HepG2 (cell line): ENCODE results near the gene STOM. TPM values are rescaled to one million over a fixed set of nuclear protein-coding genes. Genes with fewer than 3 reads are reported as not detected.
A peak's percentile ranks its signal among the peaks of the same experiment; 100 is the strongest.

Experiments used
- ARID3A ChIP-seq: IDR thresholded peaks from 2 replicates; pipeline ENCODE4 v1.6.1; 2012; ENCODE audit warnings: low read depth, low read length, improper control_type of control experiment
- FOXK1 ChIP-seq: sonication (generic); formaldehyde crosslinking; IDR thresholded peaks from 2 replicates; pipeline ENCODE4 v1.4.0; 2020; ENCODE audit warnings: low read depth, missing genetic modification reagents, borderline replicate concordance
- MIER3 ChIP-seq: IDR thresholded peaks from 2 replicates; pipeline ENCODE4 v1.6.1; 2016; ENCODE audit warnings: missing compliant biosample characterization, borderline replicate concordance
- NBN ChIP-seq: fragments of 450-650 bp; conservative IDR thresholded peaks from 2 replicates; pipeline ENCODE4 v1.6.1; 2017
- NONO ChIP-seq, 2 experiments: fragments of 450-650 bp in 1 of 2; sonication (generic) in 1 of 2; formaldehyde crosslinking in 1 of 2; IDR thresholded peaks in 1 of 2; conservative IDR thresholded peaks in 1 of 2; 2 replicates each; pipeline versions ENCODE4 v1.6.1 to v1.8.0; 2017 to 2022; ENCODE audit warnings: mild to moderate bottlenecking in 1 of 2, missing genetic modification reagents in 1 of 2, moderate library complexity in 1 of 2
- PHF20 ChIP-seq: sonication (generic); formaldehyde crosslinking; IDR thresholded peaks from 2 replicates; pipeline ENCODE4 v1.5.0; 2020; ENCODE audit warnings: mild to moderate bottlenecking, missing genetic modification reagents
- POGZ ChIP-seq: sonication (generic); formaldehyde crosslinking; IDR thresholded peaks from 2 replicates; pipeline ENCODE4 v1.4.0; 2020; ENCODE audit warnings: mild to moderate bottlenecking, missing genetic modification reagents
- PRPF4 ChIP-seq: fragments of 200-400 bp; formaldehyde crosslinking; IDR thresholded peaks from 2 replicates; pipeline ENCODE4 v1.6.1; 2016; ENCODE audit warnings: low read length, low read depth; ENCODE audit not compliant: poor library complexity, severe bottlenecking
- SMAD3 ChIP-seq: sonication (generic); formaldehyde crosslinking; IDR thresholded peaks from 2 replicates; pipeline ENCODE4 v1.4.0; 2020; ENCODE audit warnings: missing genetic modification reagents
- THYN1 ChIP-seq: sonication (generic); formaldehyde crosslinking; IDR thresholded peaks from 2 replicates; pipeline ENCODE4 v1.8.1; 2023; ENCODE audit warnings: low read depth, mild to moderate bottlenecking, moderate library complexity, missing genetic modification reagents, borderline replicate concordance
- ZBTB2 ChIP-seq: sonication (generic); formaldehyde crosslinking; IDR thresholded peaks from 2 replicates; pipeline ENCODE4 v1.8.0; 2022; ENCODE audit warnings: low read depth, missing genetic modification reagents
- ZBTB25 ChIP-seq: IDR thresholded peaks from 2 replicates; pipeline ENCODE4 v1.6.1; 2018; ENCODE audit warnings: missing genetic modification reagents
- ZNF430 ChIP-seq: sonication (generic); formaldehyde crosslinking; IDR thresholded peaks from 2 replicates; pipeline ENCODE4 v1.9.0; 2021; ENCODE audit warnings: mild to moderate bottlenecking, missing genetic modification reagents
- ZNF7 ChIP-seq: IDR thresholded peaks from 2 replicates; pipeline ENCODE4 v1.6.1; 2016; ENCODE audit warnings: missing biosample characterization, missing genetic modification reagents
- ZSCAN9 ChIP-seq: IDR thresholded peaks from 2 replicates; pipeline ENCODE4 v1.6.1; 2016; ENCODE audit warnings: borderline replicate concordance
- polyA plus RNA-seq, 8 experiments: library from polyadenylated mRNA; depleted of rRNA in 3 of 8; stranded (reverse) in 7 of 8; unstranded in 1 of 8; fragments of >200 nt; fragmentation: Illumina TruSeq in 4 of 8; extraction: Trizol in 4 of 8; gene quantifications; 2 replicates each; pipeline versions ENCODE4 v1.2.1 to v1.2.3, GENCODE V29; 2011 to 2016; ENCODE audit warnings: low read depth in 4 of 8, missing spikeins in 1 of 8, mixed read lengths in 1 of 8; ENCODE audit not compliant: insufficient read depth in 1 of 8
- total RNA-seq, 5 experiments: library from RNA; depleted of rRNA; stranded (reverse); fragments of >200 nt; fragmentation: Illumina TruSeq; extraction: Trizol; gene quantifications; 2 replicates each; pipeline ENCODE4 v1.2.3, GENCODE V29; 2016; ENCODE audit warnings: low read depth in 1 of 5
- TF ChIP-seq, protein P1 (sequence below): sonication (generic); formaldehyde crosslinking; IDR thresholded peaks from 2 replicates; pipeline ENCODE4 v1.4.0; 2020; ENCODE audit warnings: missing genetic modification reagents
- TF ChIP-seq, protein P2 (sequence below): sonication (generic); formaldehyde crosslinking; conservative IDR thresholded peaks from 2 replicates; pipeline ENCODE4 v1.5.0; 2020; ENCODE audit warnings: missing genetic modification reagents

The STOM gene
- total and polyA plus RNA-seq, 2 of the 13 experiments (the other 11 are each of a cell fraction or from before 2014, with no cell fraction given): 43.6 to 165 TPM

- TF ChIP-seq ZBTB2 (CRISPR knock-in tag) (no peak), MIER3 (CRISPR knock-in tag) (0 out of 2 replicates have a peak, but pooled peaks have one; percentile 8), ARID3A (no peak), NBN (no peak), ZNF7 (CRISPR knock-in tag) (no peak), PRPF4 (no peak), FOXK1 (0 out of 2 replicates have a peak, but pooled peaks have one; percentile 52), POGZ (CRISPR knock-in tag) (0 out of 2 replicates have a peak, but pooled peaks have one; percentile 15), SMAD3 (CRISPR knock-in tag) (0 out of 2 replicates have a peak, but pooled peaks have one; percentile 25), ZSCAN9 (CRISPR knock-in tag) (peak; percentile 34; the same call in 1 of the 2 replicates), NONO (IDR thresholded peaks at IDR 0.05) (no peak), NONO (CRISPR knock-in tag; conservative IDR thresholded peaks at IDR 0.05) (peak; percentile 69), THYN1 (no peak), ZNF430 (CRISPR knock-in tag) (no peak; the same call in 1 of the 2 replicates), PHF20 (CRISPR knock-in tag) (no peak), ZBTB25 (CRISPR knock-in tag) (peak; percentile 16)
- TF ChIP-seq, protein P1, sequence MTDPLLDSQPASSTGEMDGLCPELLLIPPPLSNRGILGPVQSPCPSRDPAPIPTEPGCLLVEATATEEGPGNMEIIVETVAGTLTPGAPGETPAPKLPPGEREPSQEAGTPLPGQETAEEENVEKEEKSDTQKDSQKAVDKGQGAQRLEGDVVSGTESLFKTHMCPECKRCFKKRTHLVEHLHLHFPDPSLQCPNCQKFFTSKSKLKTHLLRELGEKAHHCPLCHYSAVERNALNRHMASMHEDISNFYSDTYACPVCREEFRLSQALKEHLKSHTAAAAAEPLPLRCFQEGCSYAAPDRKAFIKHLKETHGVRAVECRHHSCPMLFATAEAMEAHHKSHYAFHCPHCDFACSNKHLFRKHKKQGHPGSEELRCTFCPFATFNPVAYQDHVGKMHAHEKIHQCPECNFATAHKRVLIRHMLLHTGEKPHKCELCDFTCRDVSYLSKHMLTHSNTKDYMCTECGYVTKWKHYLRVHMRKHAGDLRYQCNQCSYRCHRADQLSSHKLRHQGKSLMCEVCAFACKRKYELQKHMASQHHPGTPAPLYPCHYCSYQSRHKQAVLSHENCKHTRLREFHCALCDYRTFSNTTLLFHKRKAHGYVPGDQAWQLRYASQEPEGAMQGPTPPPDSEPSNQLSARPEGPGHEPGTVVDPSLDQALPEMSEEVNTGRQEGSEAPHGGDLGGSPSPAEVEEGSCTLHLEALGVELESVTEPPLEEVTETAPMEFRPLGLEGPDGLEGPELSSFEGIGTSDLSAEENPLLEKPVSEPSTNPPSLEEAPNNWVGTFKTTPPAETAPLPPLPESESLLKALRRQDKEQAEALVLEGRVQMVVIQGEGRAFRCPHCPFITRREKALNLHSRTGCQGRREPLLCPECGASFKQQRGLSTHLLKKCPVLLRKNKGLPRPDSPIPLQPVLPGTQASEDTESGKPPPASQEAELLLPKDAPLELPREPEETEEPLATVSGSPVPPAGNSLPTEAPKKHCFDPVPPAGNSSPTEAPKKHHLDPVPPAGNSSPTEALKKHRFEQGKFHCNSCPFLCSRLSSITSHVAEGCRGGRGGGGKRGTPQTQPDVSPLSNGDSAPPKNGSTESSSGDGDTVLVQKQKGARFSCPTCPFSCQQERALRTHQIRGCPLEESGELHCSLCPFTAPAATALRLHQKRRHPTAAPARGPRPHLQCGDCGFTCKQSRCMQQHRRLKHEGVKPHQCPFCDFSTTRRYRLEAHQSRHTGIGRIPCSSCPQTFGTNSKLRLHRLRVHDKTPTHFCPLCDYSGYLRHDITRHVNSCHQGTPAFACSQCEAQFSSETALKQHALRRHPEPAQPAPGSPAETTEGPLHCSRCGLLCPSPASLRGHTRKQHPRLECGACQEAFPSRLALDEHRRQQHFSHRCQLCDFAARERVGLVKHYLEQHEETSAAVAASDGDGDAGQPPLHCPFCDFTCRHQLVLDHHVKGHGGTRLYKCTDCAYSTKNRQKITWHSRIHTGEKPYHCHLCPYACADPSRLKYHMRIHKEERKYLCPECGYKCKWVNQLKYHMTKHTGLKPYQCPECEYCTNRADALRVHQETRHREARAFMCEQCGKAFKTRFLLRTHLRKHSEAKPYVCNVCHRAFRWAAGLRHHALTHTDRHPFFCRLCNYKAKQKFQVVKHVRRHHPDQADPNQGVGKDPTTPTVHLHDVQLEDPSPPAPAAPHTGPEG (CRISPR knock-in tag): no peak
- TF ChIP-seq, protein P2, sequence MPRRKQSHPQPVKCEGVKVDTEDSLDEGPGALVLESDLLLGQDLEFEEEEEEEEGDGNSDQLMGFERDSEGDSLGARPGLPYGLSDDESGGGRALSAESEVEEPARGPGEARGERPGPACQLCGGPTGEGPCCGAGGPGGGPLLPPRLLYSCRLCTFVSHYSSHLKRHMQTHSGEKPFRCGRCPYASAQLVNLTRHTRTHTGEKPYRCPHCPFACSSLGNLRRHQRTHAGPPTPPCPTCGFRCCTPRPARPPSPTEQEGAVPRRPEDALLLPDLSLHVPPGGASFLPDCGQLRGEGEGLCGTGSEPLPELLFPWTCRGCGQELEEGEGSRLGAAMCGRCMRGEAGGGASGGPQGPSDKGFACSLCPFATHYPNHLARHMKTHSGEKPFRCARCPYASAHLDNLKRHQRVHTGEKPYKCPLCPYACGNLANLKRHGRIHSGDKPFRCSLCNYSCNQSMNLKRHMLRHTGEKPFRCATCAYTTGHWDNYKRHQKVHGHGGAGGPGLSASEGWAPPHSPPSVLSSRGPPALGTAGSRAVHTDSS: no peak
Measured at GRCh38 chr9:121289026-121289771, 80.9 kb downstream of the STOM start (continued).
